Kidney (tissue), 14 donors: ENCODE results near the gene DBN1. TPM values are rescaled to one million over a fixed set of nuclear protein-coding genes. Genes with fewer than 3 reads are reported as not detected.
"Not testable (repeated sequence)": the region's sequence is repeated elsewhere in the genome, so short reads cannot be mapped to it uniquely, and the experiment has no call there.

Source experiments
- DNase-seq, 5 donors: peaks; one replicate each; pipeline ENCODE4 v3.0.0-alpha.2; 2013 to 2020
- FAIRE-seq: peaks from 2 replicates; lab custom pipeline; 2012; peaks lifted over from hg19 to GRCh38; lab: Jason Lieb, UNC
- H3K27ac ChIP-seq, 2 donors: one replicate each; pipeline ENCODE4 v1.7.0; 2013; ENCODE audit warnings: low read depth in 2 of 2, low read length in 2 of 2, inconsistent platforms in 1 of 2
- H3K27me3 ChIP-seq: one replicate; pipeline ENCODE4 v1.7.1; 2013; ENCODE audit warnings: low read length, inconsistent platforms; ENCODE audit not compliant: control insufficient read depth, insufficient read depth
- H3K36me3 ChIP-seq, 3 donors: one replicate each; pipeline versions ENCODE4 v1.7.0 to v1.7.1; 2013; ENCODE audit warnings: low read length in 3 of 3, control low read depth in 1 of 3, inconsistent platforms in 1 of 3; ENCODE audit not compliant: insufficient read depth in 3 of 3, control insufficient read depth in 2 of 3
- H3K4me1 ChIP-seq, 3 donors: one replicate each; pipeline versions ENCODE4 v1.7.0 to v1.7.1; 2013; ENCODE audit warnings: low read length in 3 of 3, inconsistent platforms in 1 of 3, low read depth in 1 of 3; ENCODE audit not compliant: control insufficient read depth in 2 of 3, insufficient read depth in 2 of 3
- H3K4me3 ChIP-seq, 3 donors: one replicate each; pipeline versions ENCODE4 v1.7.0 to v1.8.1; 2013; ENCODE audit warnings: low read length in 3 of 3, control low read depth in 1 of 3, inconsistent platforms in 1 of 3
- H3K9ac ChIP-seq, 3 donors: one replicate each; pipeline versions ENCODE4 v1.7.0 to v1.7.1; 2013; ENCODE audit warnings: low read length in 3 of 3, control low read depth in 1 of 3, inconsistent platforms in 1 of 3
- H3K9me3 ChIP-seq, 3 donors: one replicate each; pipeline versions ENCODE4 v1.7.0 to v1.7.1; 2013; ENCODE audit warnings: low read length in 3 of 3, control low read depth in 1 of 3, inconsistent platforms in 1 of 3; ENCODE audit not compliant: control insufficient read depth in 2 of 3, insufficient read depth in 1 of 3
- CTCF ChIP-seq: IDR thresholded peaks from 3 replicates; pipeline ENCODE4 v1.5.1; 2012; ENCODE audit warnings: mild to moderate bottlenecking, moderate library complexity, borderline replicate concordance; ENCODE audit not compliant: insufficient read depth; ENCODE audit errors: extremely low read depth
- intact Hi-C: fragments of 100-400 bp; cut with DNase I; formaldehyde crosslinking; loops from one replicate; pipeline ENCODE4 v1.11.1; 2022
- polyA plus RNA-seq: library from polyadenylated mRNA; stranded (reverse); fragments of 350-450 nt; fragmentation: Illumina TruSeq; extraction: RNeasy Lipid Tissue Mini Kit (QIAGEN cat#74804); gene quantifications from one replicate; pipeline ENCODE4 v1.2.3, GENCODE V29; 2014; ENCODE audit warnings: low read depth, low replicate concordance; ENCODE audit not compliant: insufficient read depth
- total RNA-seq: library from RNA; stranded (reverse); fragmentation: NEBNext Ultra II Directional; extraction: Animal tissue kit (Norgen Biotek cat#: 25700); gene quantifications from one replicate; pipeline ENCODE4 v1.2.1, GENCODE V29; 2021
- donor health status: control.
- donor health status: control.
- donor health status: control.
- donor health status: control.
- donor health status: control.
- donor health status: DM: yes; HTN: yes; CAD: no.
- donor health status: Normal renal cell carcinoma (clear cell type).

Gene DBN1
- total and polyA plus RNA-seq, 2 donors from 2014 or later = 56.5 to 64.2 TPM

DNA sequence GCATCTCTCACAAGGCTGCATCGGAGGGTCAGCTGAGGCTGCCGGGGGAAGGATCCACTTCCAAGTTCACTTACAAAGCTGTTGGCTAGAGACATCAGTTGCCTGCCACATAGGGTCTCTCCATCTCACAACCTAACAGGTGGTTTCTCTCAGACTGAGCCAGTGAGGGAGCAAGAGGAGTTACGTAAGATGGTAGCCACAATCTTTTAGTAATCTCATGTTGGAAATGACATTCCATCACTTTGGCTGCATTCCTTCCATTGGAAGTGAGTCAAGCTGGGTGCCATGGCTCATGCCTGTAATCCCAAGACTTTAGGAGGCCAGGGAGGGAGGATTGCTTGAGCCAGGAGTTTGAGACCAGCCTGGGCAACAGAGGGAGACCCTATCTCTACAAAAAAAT is 54.4 kb downstream of the DBN1 start:
- peak in 1 of 5 donors; percentile 29 for DNase-seq
- TF ChIP-seq CTCF = no peak
- intact Hi-C loops = no loop called here
- FAIRE-seq = no peak
- Histone ChIP-seq H3K27me3 (no peaks in the 10 kb centered on the region), H3K36me3 (no peaks in the 10 kb centered on the region), H3K4me1 (peaks cover 0 to 4% (median 0%) of the 10 kb centered on the region in 3 donors), H3K9ac (no peak overlapping the region), H3K9me3 (no peaks in the 10 kb centered on the region), H3K4me3 (no peak overlapping the region), H3K27ac (no peak overlapping the region)

- H3K9me3 ChIP-seq, H3K27ac ChIP-seq, DNase-seq, H3K36me3 ChIP-seq, H3K4me1 ChIP-seq, H3K27me3 ChIP-seq, H3K4me3 ChIP-seq, H3K9ac ChIP-seq, FAIRE-seq, intact Hi-C loops: not testable (repeated sequence)
These were observed 56.4 kb downstream of the DBN1 start for GRCh38 chr5:177417081-177417480.

DNA sequence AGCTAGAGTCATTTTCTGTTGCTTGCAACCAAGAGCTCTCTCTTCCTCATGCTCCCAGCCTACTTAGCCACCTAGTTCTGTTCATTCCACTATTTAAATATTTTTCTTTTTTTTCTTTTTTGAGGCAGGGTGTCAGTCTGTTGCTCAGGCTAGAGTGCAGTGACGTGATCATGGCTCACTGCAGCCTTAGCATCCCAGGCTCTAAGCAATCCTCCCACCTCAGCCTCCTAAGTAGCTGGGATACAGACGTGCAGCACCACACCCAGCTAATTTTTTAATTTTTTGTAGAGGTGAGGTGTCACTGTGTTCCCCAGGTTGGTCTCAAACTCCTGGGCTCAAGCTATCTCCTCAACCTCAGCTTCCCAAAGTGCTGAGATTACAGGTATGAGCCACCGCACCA is 59.0 kb downstream of the DBN1 start:
- H3K36me3 ChIP-seq = no peaks in the 10 kb centered on the region
- no peaks in the 10 kb centered on the region for H3K9me3 ChIP-seq
- no peak for FAIRE-seq
- DNase-seq = no peak
- intact Hi-C loops = no loop called here
- no peak for TF ChIP-seq CTCF
- H3K4me1 ChIP-seq = peaks cover 0 to 4% (median 0%) of the 10 kb centered on the region in 3 donors
- H3K27me3 ChIP-seq = no peaks in the 10 kb centered on the region
- no peak overlapping the region for H3K4me3 ChIP-seq
- no peak overlapping the region for H3K9ac ChIP-seq
- H3K27ac ChIP-seq = no peak overlapping the region

DNA sequence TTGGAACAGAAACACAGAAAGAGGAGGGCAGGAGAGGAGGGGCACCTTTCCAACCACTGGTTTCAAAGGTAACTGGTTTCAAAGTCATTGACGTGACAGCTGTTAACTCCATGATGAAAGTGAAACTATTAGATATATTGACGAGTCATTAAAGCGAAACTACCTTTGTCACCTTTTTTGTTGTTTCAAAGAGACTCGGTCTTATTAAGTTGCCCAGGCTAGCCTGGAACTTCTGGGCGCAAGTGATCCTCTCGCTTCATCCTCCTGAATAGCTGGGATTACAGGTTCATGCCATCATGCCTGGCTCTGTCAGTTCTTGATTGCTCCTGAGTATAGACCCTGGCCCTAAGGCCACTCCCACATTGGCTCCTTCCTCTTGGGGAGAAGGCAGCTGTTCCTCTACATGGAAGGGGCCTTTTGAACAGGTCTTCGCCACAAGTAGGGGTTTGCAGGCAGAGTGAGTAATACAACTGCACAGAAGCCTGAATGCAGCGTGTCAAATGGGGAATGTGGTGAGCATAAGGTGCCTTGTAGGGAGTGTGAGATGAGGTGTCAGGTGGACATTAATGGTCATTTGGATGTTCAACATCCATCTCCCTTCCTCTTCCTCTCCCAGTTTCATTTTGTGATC is 60.7 kb downstream of the DBN1 start:
- intact Hi-C loops = no loop called here
- DNase-seq (no peak), FAIRE-seq (no peak)
- no peaks in the 10 kb centered on the region for H3K36me3 ChIP-seq
- no peak overlapping the region for H3K9ac ChIP-seq
- no peak for TF ChIP-seq CTCF
- H3K27ac ChIP-seq = no peak overlapping the region
- H3K4me1 ChIP-seq = peaks cover 0 to 4% (median 0%) of the 10 kb centered on the region in 3 donors
- no peaks in the 10 kb centered on the region for H3K27me3 ChIP-seq
- H3K4me3 ChIP-seq = no peak overlapping the region
- H3K9me3 ChIP-seq = no peaks in the 10 kb centered on the region
